ENCODE data around the gene FBXO44.

The FBXO44 gene

GRCh38 chr1:11664336-11665065, 9.8 kb downstream of the FBXO44 start:
- Histone ChIP-seq H3K36me3 (ENCODE audit: insufficient read depth, low read length) (peaks cover 11% of the 10 kb centered on the region), H3K9ac (ENCODE audit: low read length) (no peak overlapping the region), H3K27me3 (ENCODE audit: control insufficient read depth in 1 of 2, insufficient read depth in 2 of 2, low read length in 2 of 2) (no peaks in the 10 kb centered on the region), H3K4me1 (ENCODE audit: insufficient read depth, low read length) (no peaks in the 10 kb centered on the region), H3K9me3 (ENCODE audit: low read length) (no peaks in the 10 kb centered on the region), H3K27ac (ENCODE audit: low read depth, low read length) (peak overlapping the region; percentile 68), H3K4me3 (ENCODE audit: low read depth in 1 of 2, low read length in 2 of 2) (peak overlapping the region; percentile 49 to 56)

GRCh38 chr1:11668516-11668915, 13.8 kb downstream of the FBXO44 start:
- Histone ChIP-seq H3K36me3 (ENCODE audit: insufficient read depth, low read length) (no peaks in the 10 kb centered on the region), H3K27me3 (ENCODE audit: control insufficient read depth in 1 of 2, insufficient read depth in 2 of 2, low read length in 2 of 2) (no peaks in the 10 kb centered on the region), H3K9ac (ENCODE audit: low read length) (no peak overlapping the region)

GRCh38 chr1:11670747-11671146, 16.1 kb downstream of the FBXO44 start:
- peaks cover 14% of the 10 kb centered on the region for H3K36me3 ChIP-seq (ENCODE audit: insufficient read depth, low read length)
- H3K27ac ChIP-seq (ENCODE audit: low read depth, low read length), result no peak overlapping the region
- H3K9ac ChIP-seq (ENCODE audit: low read length), result no peak overlapping the region
- H3K4me3 ChIP-seq (ENCODE audit: low read depth in 1 of 2, low read length in 2 of 2), result no peak overlapping the region
- no peaks in the 10 kb centered on the region for H3K9me3 ChIP-seq (ENCODE audit: low read length)
- H3K27me3 ChIP-seq (ENCODE audit: control insufficient read depth in 1 of 2, insufficient read depth in 2 of 2, low read length in 2 of 2), result no peaks in the 10 kb centered on the region
- no peaks in the 10 kb centered on the region for H3K4me1 ChIP-seq (ENCODE audit: insufficient read depth, low read length)

More at GRCh38 chr1:11668516-11668915, 13.8 kb downstream of the FBXO44 start:
- H3K4me1 ChIP-seq (ENCODE audit: insufficient read depth, low read length), result no peaks in the 10 kb centered on the region
- H3K9me3 ChIP-seq (ENCODE audit: low read length), result no peaks in the 10 kb centered on the region
- no peak overlapping the region for H3K27ac ChIP-seq (ENCODE audit: low read depth, low read length)
- no peak overlapping the region for H3K4me3 ChIP-seq (ENCODE audit: low read depth in 1 of 2, low read length in 2 of 2)

- Histone ChIP-seq H3K9ac (ENCODE audit: low read length) (no peak overlapping the region), H3K4me1 (ENCODE audit: insufficient read depth, low read length) (no peaks in the 10 kb centered on the region), H3K36me3 (ENCODE audit: insufficient read depth, low read length) (peaks cover 19% of the 10 kb centered on the region), H3K4me3 (ENCODE audit: low read depth in 1 of 2, low read length in 2 of 2) (no peak overlapping the region), H3K27me3 (ENCODE audit: control insufficient read depth in 1 of 2, insufficient read depth in 2 of 2, low read length in 2 of 2) (no peaks in the 10 kb centered on the region), H3K27ac (ENCODE audit: low read depth, low read length) (no peak overlapping the region), H3K9me3 (ENCODE audit: low read length) (no peaks in the 10 kb centered on the region)
Observed at GRCh38 chr1:11671205-11671543, 16.5 kb downstream of the FBXO44 start.

- Histone ChIP-seq H3K27me3 (ENCODE audit: control insufficient read depth in 1 of 2, insufficient read depth in 2 of 2, low read length in 2 of 2) (no peaks in the 10 kb centered on the region), H3K36me3 (ENCODE audit: insufficient read depth, low read length) (peaks cover 20% of the 10 kb centered on the region), H3K9me3 (ENCODE audit: low read length) (no peaks in the 10 kb centered on the region), H3K27ac (ENCODE audit: low read depth, low read length) (no peak overlapping the region), H3K4me3 (ENCODE audit: low read depth in 1 of 2, low read length in 2 of 2) (no peak overlapping the region), H3K4me1 (ENCODE audit: insufficient read depth, low read length) (no peaks in the 10 kb centered on the region), H3K9ac (ENCODE audit: low read length) (no peak overlapping the region)
Observed at GRCh38 chr1:11671544-11672286, 17.0 kb downstream of the FBXO44 start.

- no peaks in the 10 kb centered on the region for H3K27me3 ChIP-seq (ENCODE audit: control insufficient read depth in 1 of 2, insufficient read depth in 2 of 2, low read length in 2 of 2)
- no peaks in the 10 kb centered on the region for H3K9me3 ChIP-seq (ENCODE audit: low read length)
- H3K27ac ChIP-seq (ENCODE audit: low read depth, low read length), result no peak overlapping the region
- H3K9ac ChIP-seq (ENCODE audit: low read length), result no peak overlapping the region
- no peak overlapping the region for H3K4me3 ChIP-seq (ENCODE audit: low read depth in 1 of 2, low read length in 2 of 2)
- no peaks in the 10 kb centered on the region for H3K4me1 ChIP-seq (ENCODE audit: insufficient read depth, low read length)
- peaks cover 20% of the 10 kb centered on the region for H3K36me3 ChIP-seq (ENCODE audit: insufficient read depth, low read length)
Observed at GRCh38 chr1:11673089-11673769, 18.6 kb downstream of the FBXO44 start.

- Histone ChIP-seq H3K4me3 (ENCODE audit: low read depth in 1 of 2, low read length in 2 of 2) (no peak overlapping the region), H3K27me3 (ENCODE audit: control insufficient read depth in 1 of 2, insufficient read depth in 2 of 2, low read length in 2 of 2) (no peaks in the 10 kb centered on the region), H3K27ac (ENCODE audit: low read depth, low read length) (no peak overlapping the region), H3K4me1 (ENCODE audit: insufficient read depth, low read length) (no peaks in the 10 kb centered on the region), H3K36me3 (ENCODE audit: insufficient read depth, low read length) (peaks cover 20% of the 10 kb centered on the region), H3K9ac (ENCODE audit: low read length) (no peak overlapping the region), H3K9me3 (ENCODE audit: low read length) (no peaks in the 10 kb centered on the region)
Observed at GRCh38 chr1:11674488-11674887, 19.8 kb downstream of the FBXO44 start.

- no peak overlapping the region for H3K27ac ChIP-seq (ENCODE audit: low read depth, low read length)
- no peak overlapping the region for H3K4me3 ChIP-seq (ENCODE audit: low read depth in 1 of 2, low read length in 2 of 2)
- H3K9ac ChIP-seq (ENCODE audit: low read length), result no peak overlapping the region
- no peaks in the 10 kb centered on the region for H3K27me3 ChIP-seq (ENCODE audit: control insufficient read depth in 1 of 2, insufficient read depth in 2 of 2, low read length in 2 of 2)
- peaks cover 20% of the 10 kb centered on the region for H3K36me3 ChIP-seq (ENCODE audit: insufficient read depth, low read length)
- H3K4me1 ChIP-seq (ENCODE audit: insufficient read depth, low read length), result peaks cover 3% of the 10 kb centered on the region
- no peaks in the 10 kb centered on the region for H3K9me3 ChIP-seq (ENCODE audit: low read length)
Observed at GRCh38 chr1:11675325-11675724, 20.6 kb downstream of the FBXO44 start.

- Histone ChIP-seq H3K9ac (ENCODE audit: low read length) (no peak overlapping the region), H3K4me1 (ENCODE audit: insufficient read depth, low read length) (peaks cover 4% of the 10 kb centered on the region)
Observed at GRCh38 chr1:11676386-11677103, 21.9 kb downstream of the FBXO44 start.

GRCh38 chr1:11678442-11678841, 23.8 kb downstream of the FBXO44 start:
- Histone ChIP-seq H3K9ac (ENCODE audit: low read length) (no peak overlapping the region), H3K4me1 (ENCODE audit: insufficient read depth, low read length) (peaks cover 4% of the 10 kb centered on the region), H3K36me3 (ENCODE audit: insufficient read depth, low read length) (peaks cover 20% of the 10 kb centered on the region), H3K27me3 (ENCODE audit: control insufficient read depth in 1 of 2, insufficient read depth in 2 of 2, low read length in 2 of 2) (no peaks in the 10 kb centered on the region), H3K27ac (ENCODE audit: low read depth, low read length) (no peak overlapping the region), H3K9me3 (ENCODE audit: low read length) (no peaks in the 10 kb centered on the region), H3K4me3 (ENCODE audit: low read depth in 1 of 2, low read length in 2 of 2) (no peak overlapping the region)

More at GRCh38 chr1:11676386-11677103, 21.9 kb downstream of the FBXO44 start:
- Histone ChIP-seq H3K36me3 (ENCODE audit: insufficient read depth, low read length) (peaks cover 20% of the 10 kb centered on the region), H3K4me3 (ENCODE audit: low read depth in 1 of 2, low read length in 2 of 2) (no peak overlapping the region), H3K27me3 (ENCODE audit: control insufficient read depth in 1 of 2, insufficient read depth in 2 of 2, low read length in 2 of 2) (no peaks in the 10 kb centered on the region), H3K9me3 (ENCODE audit: low read length) (no peaks in the 10 kb centered on the region), H3K27ac (ENCODE audit: low read depth, low read length) (no peak overlapping the region)
